Trophoblast cell (in vitro differentiated cells and primary cell): ENCODE results near the gene ZFAND5.

ENCODE experiments used
- DNase-seq, 2 donors: peaks; one replicate each; pipeline ENCODE4 v3.0.0-alpha.2; 2016
- H2AFZ ChIP-seq: 2 replicates; pipeline ENCODE4 v1.6.1; 2013; ENCODE audit warnings: low read length, moderate library complexity, mild to moderate bottlenecking; ENCODE audit not compliant: insufficient read depth, poor library complexity
- H2AK5ac ChIP-seq: 2 replicates; pipeline ENCODE4 v1.6.1; 2013; ENCODE audit warnings: mild to moderate bottlenecking, low read length
- H2BK120ac ChIP-seq: 2 replicates; pipeline ENCODE4 v1.6.1; 2013; ENCODE audit warnings: low read length, mild to moderate bottlenecking, moderate library complexity; ENCODE audit not compliant: insufficient read depth, poor library complexity
- H2BK12ac ChIP-seq: 2 replicates; pipeline ENCODE4 v1.6.1; 2013; ENCODE audit warnings: mild to moderate bottlenecking, low read length, moderate library complexity
- H2BK5ac ChIP-seq: 2 replicates; pipeline ENCODE4 v1.6.1; 2013; ENCODE audit warnings: low read length, low read depth, moderate library complexity, mild to moderate bottlenecking; ENCODE audit not compliant: poor library complexity
- H3K14ac ChIP-seq: 2 replicates; pipeline ENCODE4 v1.6.1; 2013; ENCODE audit warnings: mild to moderate bottlenecking, low read length
- H3K18ac ChIP-seq: 2 replicates; pipeline ENCODE4 v1.6.1; 2013; ENCODE audit warnings: mild to moderate bottlenecking, low read length
- H3K23ac ChIP-seq: 2 replicates; pipeline ENCODE4 v1.6.1; 2013; ENCODE audit warnings: low read length
- H3K27ac ChIP-seq: 2 replicates; pipeline ENCODE4 v1.5.1; 2013; ENCODE audit warnings: low read depth, mild to moderate bottlenecking, inconsistent platforms, low read length, moderate library complexity
- H3K27me3 ChIP-seq: 2 replicates; pipeline ENCODE4 v1.6.1; 2013; ENCODE audit warnings: inconsistent platforms, mild to moderate bottlenecking, low read length, moderate library complexity; ENCODE audit not compliant: insufficient read depth
- H3K36me3 ChIP-seq, 2 experiments: 1 replicate in 1 of 2; 2 replicates in 1 of 2; pipeline ENCODE4 v1.6.1; 2013; ENCODE audit warnings: low read length in 2 of 2, mild to moderate bottlenecking in 2 of 2, moderate library complexity in 1 of 2; ENCODE audit not compliant: insufficient read depth in 2 of 2, control insufficient read depth in 1 of 2
- H3K4ac ChIP-seq: 2 replicates; pipeline ENCODE4 v1.6.1; 2013; ENCODE audit warnings: low read depth, mild to moderate bottlenecking, low read length, moderate library complexity
- H3K4me1 ChIP-seq, 2 experiments: 1 replicate in 1 of 2; 2 replicates in 1 of 2; pipeline ENCODE4 v1.6.1; 2013; ENCODE audit warnings: low read length in 2 of 2, mild to moderate bottlenecking in 2 of 2, moderate library complexity in 1 of 2; ENCODE audit not compliant: insufficient read depth in 2 of 2, control insufficient read depth in 1 of 2
- H3K4me2 ChIP-seq: 2 replicates; pipeline ENCODE4 v1.6.1; 2013; ENCODE audit warnings: inconsistent platforms, mild to moderate bottlenecking, low read length, moderate library complexity
- H3K4me3 ChIP-seq: 2 replicates; pipeline ENCODE4 v1.5.1; 2013; ENCODE audit warnings: mild to moderate bottlenecking, low read depth, low read length, inconsistent platforms
- H3K79me1 ChIP-seq: one replicate; pipeline ENCODE4 v1.6.1; 2013; ENCODE audit warnings: low read length
- H3K79me2 ChIP-seq: 2 replicates; pipeline ENCODE4 v1.6.1; 2013; ENCODE audit warnings: low read length, mild to moderate bottlenecking; ENCODE audit not compliant: control insufficient read depth, insufficient read depth, poor library complexity
- H3K9ac ChIP-seq: 2 replicates; pipeline ENCODE4 v1.6.1; 2013; ENCODE audit warnings: mild to moderate bottlenecking, low read length
- H3K9me3 ChIP-seq: 2 replicates; pipeline ENCODE4 v1.6.1; 2013; ENCODE audit warnings: low read depth, mild to moderate bottlenecking, control low read depth, inconsistent platforms, low read length; ENCODE audit not compliant: insufficient read depth
- H4K12ac ChIP-seq: 2 replicates; pipeline ENCODE4 v1.6.1; 2013; ENCODE audit warnings: low read depth, mild to moderate bottlenecking, low read length, moderate library complexity
- H4K8ac ChIP-seq: 2 replicates; pipeline ENCODE4 v1.6.1; 2013; ENCODE audit warnings: low read depth, mild to moderate bottlenecking, low read length, moderate library complexity
- H4K91ac ChIP-seq: one replicate; pipeline ENCODE4 v1.6.1; 2013; ENCODE audit warnings: low read depth, mild to moderate bottlenecking, low read length, moderate library complexity
- WGBS: extraction: QIAGEN DNeasy Blood & Tissue Kit; methylation state at CpG from one replicate; pipeline ENCODE4 v1.1.7; 2013; ENCODE audit warnings: missing lambda C conversion rate; ENCODE audit not compliant: insufficient read length, insufficient coverage; ENCODE audit errors: extremely low coverage; 5-methylcytosine and 5-hydroxymethylcytosine counted together

The ZFAND5 gene

DNA sequence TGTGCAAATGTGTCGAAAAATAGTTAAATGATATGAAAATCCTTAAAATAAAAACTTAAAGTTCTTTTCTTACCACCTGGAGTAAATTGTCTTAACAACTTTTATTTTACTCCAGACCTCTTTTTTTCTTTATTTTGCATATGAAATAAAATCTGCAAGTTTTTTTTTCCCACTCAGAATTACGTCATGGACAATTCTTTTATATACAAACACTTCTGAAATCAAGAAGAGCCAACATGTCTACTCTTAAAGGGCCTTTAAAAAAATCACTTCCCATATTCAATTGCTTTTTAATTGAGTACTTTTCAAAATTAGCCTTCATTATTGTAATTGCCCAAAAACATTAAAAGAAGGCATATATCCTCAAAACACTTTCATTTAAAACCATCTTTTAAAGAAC is 37.7 kb upstream of the ZFAND5 start:
- H4K12ac ChIP-seq = no peak overlapping the region
- no peak overlapping the region for H2BK12ac ChIP-seq

DNA sequence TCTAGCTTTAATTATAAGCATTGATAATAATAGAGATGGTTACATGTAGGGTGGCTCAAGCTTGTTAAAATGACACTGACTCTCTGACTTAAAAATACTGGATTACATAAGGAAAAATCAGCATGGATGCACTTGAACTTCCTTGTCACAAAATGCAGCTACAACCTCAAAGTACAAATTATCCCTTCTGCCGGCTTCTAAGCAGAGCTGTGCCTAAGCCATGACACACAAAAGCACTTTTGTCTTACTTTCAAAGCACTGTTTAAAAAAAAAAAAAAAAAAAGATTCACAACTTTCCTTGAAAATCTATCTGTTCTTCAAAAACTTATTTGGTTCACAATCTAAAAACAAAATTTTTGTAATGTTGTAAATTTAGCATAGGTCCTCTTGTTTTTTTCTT is 36.4 kb upstream of the ZFAND5 start:
- no peak overlapping the region for H3K4ac ChIP-seq
- H2BK120ac ChIP-seq = no peak overlapping the region
- no peak overlapping the region for H2AK5ac ChIP-seq
- H3K23ac ChIP-seq = no peak overlapping the region
- no peak overlapping the region for H3K4me2 ChIP-seq
- H3K79me2 ChIP-seq = no peaks in the 10 kb centered on the region
- no peak overlapping the region for H2BK12ac ChIP-seq
- no peak for DNase-seq
- no peak overlapping the region for H3K4me3 ChIP-seq
- H3K27ac ChIP-seq = no peak overlapping the region
- H3K18ac ChIP-seq = no peak overlapping the region
- no peak overlapping the region for H2BK5ac ChIP-seq
- H3K79me1 ChIP-seq = no peaks in the 10 kb centered on the region
- no peaks in the 10 kb centered on the region for H3K27me3 ChIP-seq
- no peak overlapping the region for H4K12ac ChIP-seq
- H3K9me3 ChIP-seq = no peaks in the 10 kb centered on the region
- H3K9ac ChIP-seq = no peak overlapping the region
- H3K4me1 ChIP-seq = no peaks in the 10 kb centered on the region
- H4K8ac ChIP-seq = no peak overlapping the region
- H3K36me3 ChIP-seq = no peaks in the 10 kb centered on the region
- WGBS = no CpG with 5 or more reads among the region's 1 CpG
- H4K91ac ChIP-seq = no peak overlapping the region
- no peak overlapping the region for H3K14ac ChIP-seq
- H2AFZ ChIP-seq = no peak overlapping the region

More for the DNA sequence above, 37.7 kb upstream of the ZFAND5 start:
- Histone ChIP-seq H3K27me3 (no peaks in the 10 kb centered on the region), H3K36me3 (no peaks in the 10 kb centered on the region), H3K4me3 (no peak overlapping the region), H3K14ac (no peak overlapping the region), H4K91ac (no peak overlapping the region), H2BK120ac (no peak overlapping the region), H2AK5ac (no peak overlapping the region), H2BK5ac (no peak overlapping the region), H3K79me1 (no peaks in the 10 kb centered on the region), H3K4me1 (no peaks in the 10 kb centered on the region), H3K9me3 (no peaks in the 10 kb centered on the region), H4K8ac (no peak overlapping the region), H3K27ac (no peak overlapping the region), H3K4me2 (no peak overlapping the region), H3K4ac (no peak overlapping the region), H3K79me2 (no peaks in the 10 kb centered on the region), H3K9ac (no peak overlapping the region), H3K18ac (no peak overlapping the region), H3K23ac (no peak overlapping the region), H2AFZ (no peak overlapping the region)
- no peak for DNase-seq
- no CpG with 5 or more reads among the region's 2 CpGs for WGBS

DNA sequence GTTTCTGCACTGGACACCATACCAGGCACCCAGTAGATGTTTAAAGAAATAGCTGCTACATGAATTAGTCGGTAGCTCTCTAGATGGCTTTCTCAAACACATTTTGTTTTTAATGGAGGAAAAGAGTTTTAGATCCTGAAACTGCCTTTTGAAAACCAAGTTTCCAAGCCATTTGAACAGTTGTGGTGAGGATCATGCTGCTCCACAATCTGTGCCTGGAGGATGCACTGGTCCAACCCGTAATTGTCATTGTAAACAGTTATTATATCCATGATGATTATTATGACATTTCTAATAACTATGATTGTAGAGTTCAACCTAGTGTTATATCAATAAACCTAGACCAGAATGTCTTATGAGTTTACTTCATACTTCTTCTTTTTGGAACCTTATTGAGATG is 35.9 kb upstream of the ZFAND5 start:
- Histone ChIP-seq H3K36me3 (no peaks in the 10 kb centered on the region), H3K4ac (no peak overlapping the region), H2AK5ac (no peak overlapping the region), H2BK120ac (no peak overlapping the region), H3K4me1 (no peaks in the 10 kb centered on the region), H3K14ac (no peak overlapping the region), H3K4me3 (no peak overlapping the region), H3K18ac (no peak overlapping the region), H2BK5ac (no peak overlapping the region), H2AFZ (no peak overlapping the region), H3K79me1 (no peaks in the 10 kb centered on the region), H3K79me2 (no peaks in the 10 kb centered on the region), H3K4me2 (no peak overlapping the region), H4K91ac (no peak overlapping the region), H4K8ac (no peak overlapping the region), H3K23ac (no peak overlapping the region), H3K9me3 (no peaks in the 10 kb centered on the region), H4K12ac (no peak overlapping the region), H3K9ac (no peak overlapping the region), H3K27me3 (no peaks in the 10 kb centered on the region), H3K27ac (no peak overlapping the region), H2BK12ac (no peak overlapping the region)
- WGBS = no CpG with 5 or more reads among the region's 2 CpGs
- DNase-seq = no peak

DNA sequence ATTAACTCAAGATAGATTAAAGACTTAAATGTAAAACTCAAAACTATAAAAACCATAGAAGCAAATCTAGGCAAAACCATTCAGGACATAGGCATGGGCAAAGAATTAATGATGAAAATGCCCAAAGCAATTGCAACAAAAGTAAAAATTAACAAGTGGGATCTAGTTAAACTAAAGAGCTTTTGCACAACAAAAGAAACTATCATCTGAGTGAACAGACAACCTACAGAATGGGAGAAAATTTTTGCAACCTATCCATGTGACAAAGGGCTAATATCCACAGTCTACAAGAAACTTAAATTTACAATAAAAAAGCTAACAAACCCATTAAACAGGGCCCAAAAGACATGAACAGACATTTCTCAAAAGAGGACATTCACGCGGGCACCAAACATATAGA is 34.4 kb upstream of the ZFAND5 start:
- DNase-seq = no peak
- no peaks in the 10 kb centered on the region for H3K36me3 ChIP-seq
- no peak overlapping the region for H3K4me2 ChIP-seq
- no peaks in the 10 kb centered on the region for H3K27me3 ChIP-seq
- no CpG with 5 or more reads among the region's 2 CpGs for WGBS
- no peaks in the 10 kb centered on the region for H3K9me3 ChIP-seq
- no peak overlapping the region for H2BK5ac ChIP-seq
- H3K18ac ChIP-seq = no peak overlapping the region
- H3K23ac ChIP-seq = no peak overlapping the region
- no peak overlapping the region for H3K27ac ChIP-seq
- H2BK120ac ChIP-seq = no peak overlapping the region
- H3K79me1 ChIP-seq = no peaks in the 10 kb centered on the region
- H4K8ac ChIP-seq = no peak overlapping the region
- no peak overlapping the region for H2AK5ac ChIP-seq
- no peak overlapping the region for H3K4ac ChIP-seq
- no peak overlapping the region for H4K12ac ChIP-seq
- no peak overlapping the region for H2BK12ac ChIP-seq
- H3K4me3 ChIP-seq = no peak overlapping the region
- no peak overlapping the region for H4K91ac ChIP-seq
- no peaks in the 10 kb centered on the region for H3K79me2 ChIP-seq
- no peak overlapping the region for H2AFZ ChIP-seq
- no peaks in the 10 kb centered on the region for H3K4me1 ChIP-seq
- H3K14ac ChIP-seq = no peak overlapping the region
- no peak overlapping the region for H3K9ac ChIP-seq
